HS-27A (cell line): ENCODE measurements around the gene CDKAL1.

Experiments
- DNase-seq: peaks from one replicate; pipeline ENCODE4 v3.0.0-alpha.2; 2012; ENCODE audit warnings: low read depth, missing footprints

CDKAL1 gene

GRCh38 chr6:21258665-21259064, 724.4 kb downstream of the CDKAL1 start:
- DNase-seq: no peak

GRCh38 chr6:21259660-21260059, 725.4 kb downstream of the CDKAL1 start:
- no peak for DNase-seq

- DNase-seq: no peak
Measured at GRCh38 chr6:21262504-21262903, 728.2 kb downstream of the CDKAL1 start.

- no peak for DNase-seq
Measured at GRCh38 chr6:21263531-21264287, 729.5 kb downstream of the CDKAL1 start.

GRCh38 chr6:21264288-21265033, 730.2 kb downstream of the CDKAL1 start:
- DNase-seq: no peak

GRCh38 chr6:21265034-21265729, 730.9 kb downstream of the CDKAL1 start:
- no peak for DNase-seq

GRCh38 chr6:21265730-21266044, 731.4 kb downstream of the CDKAL1 start:
- no peak for DNase-seq

GRCh38 chr6:21270636-21271201, 736.5 kb downstream of the CDKAL1 start:
- no peak for DNase-seq

- no peak for DNase-seq
Measured at GRCh38 chr6:21271428-21272155, 737.3 kb downstream of the CDKAL1 start.

- no peak for DNase-seq
Measured at GRCh38 chr6:21273451-21273850, 739.2 kb downstream of the CDKAL1 start.

GRCh38 chr6:21274851-21275250, 740.6 kb downstream of the CDKAL1 start:
- no peak for DNase-seq

GRCh38 chr6:21277601-21278374, 743.5 kb downstream of the CDKAL1 start:
- no peak for DNase-seq

GRCh38 chr6:21278375-21278745, 744.1 kb downstream of the CDKAL1 start:
- DNase-seq: no peak

- no peak for DNase-seq
Measured at GRCh38 chr6:21279619-21280018, 745.4 kb downstream of the CDKAL1 start.

GRCh38 chr6:21281366-21281765, 747.1 kb downstream of the CDKAL1 start:
- DNase-seq: peak; percentile 41
